KOPT-K1 (cell line): ENCODE measurements around the gene TMEM114.

ENCODE experiments used
- H3K27ac ChIP-seq: fragments of 200-600 bp; sonication (generic); 2 replicates; pipeline ENCODE4 v1.5.1; 2016; ENCODE audit warnings: antibody characterized with exemption, mild to moderate bottlenecking, low read depth, low read length; ENCODE audit not compliant: poor library complexity, severe bottlenecking
- H3K36me3 ChIP-seq: fragments of 200-600 bp; sonication (generic); 2 replicates; pipeline ENCODE4 v1.5.1; 2017; ENCODE audit warnings: antibody characterized with exemption, mild to moderate bottlenecking, low read length, moderate library complexity; ENCODE audit not compliant: insufficient read depth
- H3K9me3 ChIP-seq: fragments of 200-600 bp; sonication (generic); 2 replicates; pipeline ENCODE4 v1.5.1; 2017; ENCODE audit warnings: antibody characterized with exemption, low read length, mild to moderate bottlenecking; ENCODE audit not compliant: insufficient read depth, poor library complexity, severe bottlenecking

The TMEM114 gene

GRCh38 chr16:8589900-8590688, at the start of gene TMEM114:
Gene TMEM114 (minus strand): TSS chr16:8590511. CDS start chr16:8589838, 673 bp downstream.
- Histone ChIP-seq H3K27ac (no peak within 1 kb of the TSS), H3K36me3 (no peaks in the 10 kb centered on the region), H3K9me3 (no peaks in the 10 kb centered on the region)

GRCh38 chr16:8639694-8640093, 49.4 kb upstream of the TMEM114 start:
- Histone ChIP-seq H3K36me3 (peaks cover 94% of the 10 kb centered on the region), H3K9me3 (no peaks in the 10 kb centered on the region), H3K27ac (no peak overlapping the region)

GRCh38 chr16:8634991-8635736, 44.9 kb upstream of the TMEM114 start:
- H3K36me3 ChIP-seq: peaks cover 96% of the 10 kb centered on the region
- H3K9me3 ChIP-seq: no peaks in the 10 kb centered on the region
- no peak overlapping the region for H3K27ac ChIP-seq

GRCh38 chr16:8632675-8633182, 42.4 kb upstream of the TMEM114 start:
- no peaks in the 10 kb centered on the region for H3K9me3 ChIP-seq
- H3K36me3 ChIP-seq: peaks cover 96% of the 10 kb centered on the region
- no peak overlapping the region for H3K27ac ChIP-seq

GRCh38 chr16:8631818-8632465, 41.6 kb upstream of the TMEM114 start:
- H3K9me3 ChIP-seq: no peaks in the 10 kb centered on the region
- H3K27ac ChIP-seq: no peak overlapping the region
- peaks cover 97% of the 10 kb centered on the region for H3K36me3 ChIP-seq

GRCh38 chr16:8631373-8631772, 41.1 kb upstream of the TMEM114 start:
- no peaks in the 10 kb centered on the region for H3K9me3 ChIP-seq
- no peak overlapping the region for H3K27ac ChIP-seq
- H3K36me3 ChIP-seq: peaks cover 96% of the 10 kb centered on the region

GRCh38 chr16:8630255-8630953, 40.1 kb upstream of the TMEM114 start:
- H3K27ac ChIP-seq: no peak overlapping the region
- H3K36me3 ChIP-seq: peaks cover 96% of the 10 kb centered on the region
- no peaks in the 10 kb centered on the region for H3K9me3 ChIP-seq

GRCh38 chr16:8628981-8629725, 38.8 kb upstream of the TMEM114 start:
- H3K9me3 ChIP-seq: no peaks in the 10 kb centered on the region
- peaks cover 95% of the 10 kb centered on the region for H3K36me3 ChIP-seq
- H3K27ac ChIP-seq: no peak overlapping the region

- Histone ChIP-seq H3K27ac (no peak overlapping the region), H3K36me3 (peaks cover 83% of the 10 kb centered on the region), H3K9me3 (no peaks in the 10 kb centered on the region)
Measured at GRCh38 chr16:8627456-8627855, 37.1 kb upstream of the TMEM114 start.

- Histone ChIP-seq H3K36me3 (peaks cover 78% of the 10 kb centered on the region), H3K27ac (no peak overlapping the region), H3K9me3 (no peaks in the 10 kb centered on the region)
Measured at GRCh38 chr16:8626946-8627345, 36.6 kb upstream of the TMEM114 start.

GRCh38 chr16:8625491-8626087, 35.3 kb upstream of the TMEM114 start:
- Histone ChIP-seq H3K9me3 (no peaks in the 10 kb centered on the region), H3K27ac (no peak overlapping the region), H3K36me3 (peaks cover 64% of the 10 kb centered on the region)

- Histone ChIP-seq H3K36me3 (peaks cover 45% of the 10 kb centered on the region), H3K27ac (no peak overlapping the region), H3K9me3 (no peaks in the 10 kb centered on the region)
Measured at GRCh38 chr16:8623634-8624033, 33.3 kb upstream of the TMEM114 start.

- no peaks in the 10 kb centered on the region for H3K9me3 ChIP-seq
- H3K27ac ChIP-seq: peak overlapping the region; percentile 79
- peaks cover 31% of the 10 kb centered on the region for H3K36me3 ChIP-seq
Measured at GRCh38 chr16:8622315-8622656, 32.0 kb upstream of the TMEM114 start.
